HG02938 (cell line): ENCODE measurements around the gene USP40.
"Not testable (repeated sequence)": the region's sequence is repeated elsewhere in the genome, so short reads cannot be mapped to it uniquely, and the experiment has no call there.

Experiments used
- ATAC-seq: cut with Tn5 transposase; IDR thresholded peaks from one replicate; pipeline ENCODE4 v1.9.1; 2021; ENCODE audit warnings: mild to moderate bottlenecking, moderate library complexity; ENCODE audit not compliant: unreplicated experiment

USP40 gene

GRCh38 chr2:233566141-233566956, at the start of gene USP40:
Gene USP40 (minus strand): TSS chr2:233566782. CDS start chr2:233565554, 1,228 bp downstream.
- peak; percentile 72 for ATAC-seq

- no peak for ATAC-seq
Observed at GRCh38 chr2:233611284-233611683, 44.7 kb upstream of the USP40 start.

- ATAC-seq: no peak
Observed at GRCh38 chr2:233605680-233606079, 39.1 kb upstream of the USP40 start.

GRCh38 chr2:233604826-233605225, 38.2 kb upstream of the USP40 start:
- no peak for ATAC-seq

GRCh38 chr2:233603520-233603919, 36.9 kb upstream of the USP40 start:
- ATAC-seq: no peak

GRCh38 chr2:233602076-233602475, 35.5 kb upstream of the USP40 start:
- ATAC-seq: no peak

GRCh38 chr2:233600386-233600785, 33.8 kb upstream of the USP40 start:
- no peak for ATAC-seq

GRCh38 chr2:233598952-233599351, 32.4 kb upstream of the USP40 start:
- ATAC-seq: no peak

GRCh38 chr2:233597522-233597921, 30.9 kb upstream of the USP40 start:
- no peak for ATAC-seq

GRCh38 chr2:233593201-233593600, 26.6 kb upstream of the USP40 start:
- peak; percentile 56 for ATAC-seq

- not testable (repeated sequence) for ATAC-seq
Observed at GRCh38 chr2:233592706-233593105, 26.1 kb upstream of the USP40 start.

- no peak for ATAC-seq
Observed at GRCh38 chr2:233588400-233588799, 21.8 kb upstream of the USP40 start.

- ATAC-seq: no peak
Observed at GRCh38 chr2:233584210-233584609, 17.6 kb upstream of the USP40 start.

GRCh38 chr2:233583217-233583965, 16.8 kb upstream of the USP40 start:
- not testable (repeated sequence) for ATAC-seq

- not testable (repeated sequence) for ATAC-seq
Observed at GRCh38 chr2:233577341-233577740, 10.8 kb upstream of the USP40 start.

- no peak for ATAC-seq
Observed at GRCh38 chr2:233572468-233572867, 5.9 kb upstream of the USP40 start.

GRCh38 chr2:233571462-233571861, 4.9 kb upstream of the USP40 start:
- ATAC-seq: no peak

GRCh38 chr2:233571001-233571400, 4.4 kb upstream of the USP40 start:
- no peak for ATAC-seq

GRCh38 chr2:233565685-233566140, 869 bp downstream of the USP40 start:
- ATAC-seq: peak; percentile 31

GRCh38 chr2:233563663-233564430, 2.7 kb downstream of the USP40 start:
- ATAC-seq: no peak
